Renal cortical epithelial cell (primary cell): ENCODE results near the gene NINJ2. TPM values are rescaled to one million over a fixed set of nuclear protein-coding genes. Genes with fewer than 3 reads are reported as not detected.
A peak's percentile ranks its signal among the peaks of the same experiment; 100 is the strongest.

ENCODE experiments used
- DNase-seq: peaks from one replicate; pipeline ENCODE4 v3.0.0-alpha.2; 2011; ENCODE audit warnings: low read depth
- total RNA-seq: library from RNA; depleted of rRNA; stranded (reverse); fragments of >200 nt; gene quantifications from 2 replicates; pipeline ENCODE4 v1.2.3, GENCODE V29; 2014

Gene NINJ2
- total RNA-seq, 1 donor from 2014 or later = 0.60 TPM

DNA sequence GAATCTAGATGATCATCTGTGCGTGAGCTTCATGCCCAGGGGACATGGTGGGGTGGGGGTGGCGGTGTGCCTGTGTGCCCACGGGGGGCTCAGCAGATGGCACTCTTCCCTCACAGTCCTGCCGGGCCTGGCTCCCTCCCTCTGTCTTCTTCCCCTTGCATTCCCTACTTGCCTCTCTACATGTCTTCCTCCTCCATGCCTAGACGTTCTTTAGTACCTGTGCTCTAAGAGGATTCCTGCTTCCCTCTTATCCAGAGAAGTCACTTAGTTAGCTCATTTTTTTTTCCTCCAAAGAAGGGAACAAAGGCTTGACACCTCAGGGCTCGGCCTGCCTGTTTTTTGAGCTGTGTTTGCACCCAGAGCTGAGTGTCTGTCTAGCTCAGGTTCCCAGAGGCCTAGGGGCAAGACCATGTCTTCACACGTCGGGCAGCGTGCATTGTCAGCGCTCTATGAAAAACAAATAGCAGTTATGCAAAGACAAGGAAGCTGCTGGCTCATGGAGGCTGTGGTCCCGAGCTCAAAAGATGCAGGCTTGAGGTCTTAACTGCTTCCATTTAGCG lies 48.8 kb downstream of the NINJ2 start:
- DNase-seq = no peak

DNA sequence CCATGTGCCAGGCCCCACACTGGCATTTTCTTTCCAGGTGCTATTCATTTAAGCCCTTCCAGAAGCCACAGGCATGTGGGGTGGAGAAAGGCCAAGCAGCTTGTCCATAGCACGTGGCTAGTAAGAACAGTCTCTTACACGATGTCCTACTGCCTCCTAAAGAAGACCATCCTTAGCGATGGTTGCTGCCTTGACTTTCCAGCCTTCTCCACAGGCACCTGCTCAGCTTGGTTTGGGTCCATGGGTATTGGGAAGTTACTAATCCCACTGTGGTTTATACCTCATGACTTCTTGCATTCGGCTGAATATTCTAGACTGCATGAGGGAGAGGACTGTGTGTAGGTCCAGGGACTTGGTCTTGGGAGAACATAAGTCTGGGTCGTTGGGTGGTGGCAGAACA lies 49.2 kb downstream of the NINJ2 start:
- no peak for DNase-seq

DNA sequence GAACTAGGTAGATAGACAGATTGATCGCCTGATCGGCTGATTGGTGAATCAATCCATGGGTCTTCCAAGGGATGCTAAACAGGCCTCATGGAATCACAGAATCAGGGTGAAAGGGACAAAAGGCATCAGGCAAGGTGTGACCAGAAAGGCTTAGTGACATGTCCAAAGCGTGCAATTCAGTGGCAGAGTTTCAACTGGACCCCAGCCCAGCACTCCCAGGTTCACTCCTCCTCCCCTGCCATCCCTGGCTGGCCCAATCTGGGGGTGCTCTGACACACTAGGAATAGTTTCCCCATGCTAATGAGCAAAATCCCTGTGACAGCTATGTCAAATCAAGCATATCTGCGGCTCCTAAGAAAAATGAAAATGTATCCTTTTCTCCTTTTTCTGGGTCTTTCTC lies 50.4 kb downstream of the NINJ2 start:
- DNase-seq = no peak

DNA sequence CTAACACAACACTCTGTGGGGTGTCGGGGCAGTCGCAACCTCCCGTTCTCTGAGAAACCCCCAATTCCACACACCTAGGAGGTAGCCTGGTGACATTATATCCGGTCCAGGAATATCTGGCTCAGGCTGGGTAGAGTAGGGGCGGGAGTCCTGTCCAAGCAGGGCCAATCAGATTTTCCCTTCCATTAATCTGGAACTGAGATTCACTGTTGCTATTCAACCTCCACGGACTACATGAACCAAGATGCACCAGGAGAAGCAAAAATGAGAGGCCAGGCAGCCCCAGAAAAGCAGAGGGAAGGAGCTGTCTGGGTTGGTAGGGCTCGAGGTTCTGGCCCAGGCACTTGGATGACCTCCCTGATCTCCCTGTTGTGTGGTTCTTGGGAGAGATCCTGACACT lies 51.0 kb downstream of the NINJ2 start:
- DNase-seq = no peak

DNA sequence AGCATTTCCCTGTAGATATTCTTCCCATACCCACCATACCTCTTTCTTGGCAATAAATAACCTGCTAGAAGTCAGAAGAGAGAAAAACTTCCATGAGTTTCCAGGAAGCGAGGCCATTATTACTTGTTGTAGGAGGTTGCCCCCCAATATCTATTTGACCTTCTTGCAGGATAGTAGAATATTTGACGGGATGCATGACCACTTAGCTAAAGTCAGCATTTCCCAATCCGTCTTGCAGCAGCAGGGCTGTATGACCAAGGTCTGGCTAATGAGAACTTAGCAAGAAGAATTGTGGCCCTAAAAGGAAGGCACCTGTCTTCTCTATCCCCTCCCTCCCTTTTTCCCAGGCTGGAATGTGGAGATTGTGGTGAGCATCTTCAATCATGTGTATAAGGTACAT lies 51.5 kb downstream of the NINJ2 start:
- no peak for DNase-seq

DNA sequence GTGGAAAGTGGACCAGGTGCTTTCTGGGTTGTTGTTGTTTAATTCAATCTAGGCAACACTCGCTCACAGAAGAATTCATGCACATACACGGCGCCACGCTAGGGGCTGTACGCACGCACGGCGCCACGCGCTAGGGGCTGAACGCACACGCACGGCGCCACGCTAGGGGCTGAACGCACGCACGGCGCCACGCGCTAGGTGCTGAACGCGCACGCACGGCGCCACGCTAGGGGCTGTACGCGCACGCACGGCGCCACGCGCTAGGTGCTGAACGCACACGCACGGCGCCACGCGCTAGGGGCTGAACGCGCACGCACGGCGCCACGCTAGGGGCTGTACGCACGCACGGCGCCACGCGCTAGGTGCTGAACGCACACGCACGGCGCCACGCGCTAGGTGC lies 54.3 kb downstream of the NINJ2 start:
- no peak for DNase-seq

DNA sequence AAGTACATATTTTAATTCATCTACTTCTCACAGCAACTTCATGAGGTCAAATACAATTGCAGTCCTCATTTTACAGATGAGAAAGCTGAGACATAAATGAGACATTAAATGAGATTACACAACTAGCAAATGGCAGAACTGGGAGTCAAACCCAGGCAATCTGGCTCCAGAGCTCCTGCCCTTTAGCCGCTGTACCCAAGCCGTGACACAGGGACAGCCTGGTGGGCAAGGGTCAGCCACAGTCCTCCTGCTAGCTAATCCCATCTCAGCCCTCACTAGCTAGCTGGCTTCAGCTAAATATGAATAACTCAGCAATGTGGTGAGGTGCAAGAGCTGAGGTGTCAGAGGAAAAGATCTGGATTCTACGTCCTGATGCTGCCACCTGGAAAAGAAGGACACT lies 54.8 kb downstream of the NINJ2 start:
- no peak for DNase-seq

DNA sequence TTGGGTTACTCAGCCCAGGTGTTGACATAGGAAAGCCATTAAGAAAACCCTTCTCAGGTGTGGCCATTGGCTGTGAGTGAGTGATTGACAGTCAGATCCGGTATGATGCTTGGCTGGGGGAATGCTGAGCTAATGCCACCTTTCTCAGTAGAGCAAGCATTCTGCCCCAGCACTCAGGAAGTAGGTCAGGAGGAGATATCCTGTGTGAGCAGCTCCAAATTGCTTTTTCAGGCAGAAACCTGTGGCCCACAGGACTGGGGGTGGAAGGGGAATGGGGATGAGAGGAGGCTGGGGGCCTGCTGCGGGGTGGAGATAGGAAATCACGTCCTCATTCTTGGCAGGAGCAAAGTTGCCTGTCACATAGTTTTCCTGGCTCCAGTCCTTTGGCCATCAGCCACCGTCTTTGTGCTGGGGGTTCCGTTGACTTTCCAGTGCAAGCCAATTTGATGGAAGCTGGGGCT lies 55.7 kb downstream of the NINJ2 start:
- peak; percentile 63 for DNase-seq

DNA sequence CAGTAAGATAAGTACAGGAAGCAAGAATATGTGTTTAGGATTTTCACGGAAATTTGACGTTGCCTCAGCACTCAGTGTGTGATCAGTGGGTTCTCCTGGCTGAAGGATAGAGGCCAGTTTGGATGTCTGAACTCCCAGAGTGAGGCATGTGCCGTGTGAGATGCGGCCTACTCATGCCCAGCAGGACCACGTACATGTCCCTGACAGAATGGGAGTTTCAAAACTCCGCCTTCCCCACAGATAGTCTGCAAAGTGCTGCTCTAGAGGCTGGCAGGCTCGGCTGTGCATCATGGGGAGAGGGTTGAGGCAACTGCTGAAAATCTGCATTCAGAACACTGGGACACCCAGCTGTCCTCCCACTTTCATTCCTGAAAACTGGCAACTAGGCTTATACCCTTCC lies 58.3 kb downstream of the NINJ2 start:
- DNase-seq = no peak

DNA sequence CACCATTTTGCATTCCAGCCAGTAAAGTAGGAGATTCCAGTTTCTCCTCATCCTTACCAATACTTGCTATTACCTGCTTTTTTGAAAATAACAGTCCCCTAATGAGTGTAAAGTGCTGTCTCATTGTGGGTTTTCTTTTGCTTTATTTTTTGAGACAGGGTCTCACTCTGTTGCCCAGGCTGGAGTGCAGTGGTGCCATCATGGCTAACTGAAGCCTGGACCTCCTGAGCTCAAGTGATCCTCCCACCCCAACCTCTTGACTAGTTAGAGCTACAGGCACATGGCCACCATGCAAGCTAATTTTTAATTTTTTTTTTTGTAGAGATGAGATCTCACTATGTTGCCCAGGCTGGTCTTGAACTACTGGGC lies 60.6 kb downstream of the NINJ2 start:
- DNase-seq = no peak

DNA sequence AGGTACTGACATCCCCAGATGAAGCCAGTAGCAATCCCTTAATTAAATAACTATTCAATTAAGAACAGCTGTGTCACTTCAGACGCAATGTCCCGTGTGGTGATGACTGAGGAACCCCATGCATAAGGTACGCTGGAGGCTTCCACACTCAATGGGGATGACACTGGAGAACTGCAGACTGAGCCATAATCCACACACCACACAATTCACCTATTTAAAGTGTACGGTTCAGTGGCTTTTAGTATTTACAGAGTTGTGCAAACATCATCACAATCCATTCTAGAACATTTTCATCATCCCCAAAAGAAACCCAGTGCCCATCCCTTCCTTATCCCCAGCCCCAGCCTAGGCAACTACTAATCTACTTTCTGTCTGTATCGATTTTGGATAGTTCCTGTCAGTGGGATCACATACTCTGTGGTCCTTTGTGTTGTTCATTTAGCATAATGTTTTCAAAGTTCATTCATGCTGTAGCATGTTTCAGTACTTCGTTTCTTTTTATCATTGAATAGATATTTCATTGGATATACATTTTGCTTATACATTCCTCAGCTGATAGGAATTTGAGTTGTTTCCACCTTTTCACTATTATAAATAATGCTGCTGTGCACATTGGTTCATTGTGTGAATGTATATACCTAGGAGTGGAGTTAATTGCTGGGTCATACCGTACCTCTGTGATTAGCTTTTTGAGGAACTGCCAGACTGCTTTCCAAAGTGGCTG lies 61.1 kb downstream of the NINJ2 start:
- DNase-seq = peak; percentile 29

DNA sequence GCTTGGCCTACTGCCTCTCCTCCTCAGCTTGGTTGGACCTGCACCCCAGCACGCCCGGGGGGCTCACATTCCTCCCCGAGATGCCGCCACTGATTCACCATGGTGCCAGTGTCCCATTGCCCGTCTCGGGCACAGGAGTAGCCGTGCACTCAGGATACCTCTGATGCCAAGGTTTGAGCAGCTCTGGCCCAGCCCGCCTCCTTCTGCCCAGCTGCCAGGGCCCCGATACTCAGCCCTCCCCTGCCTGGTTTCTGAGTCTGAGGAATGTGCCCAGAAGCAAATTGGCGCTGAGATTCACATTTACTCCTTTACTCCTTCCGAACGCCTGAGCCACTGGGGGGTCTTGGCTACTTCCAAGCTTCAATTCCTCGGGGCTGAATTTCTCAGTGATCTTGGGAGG lies 63.5 kb downstream of the NINJ2 start:
- peak; percentile 38 for DNase-seq

DNA sequence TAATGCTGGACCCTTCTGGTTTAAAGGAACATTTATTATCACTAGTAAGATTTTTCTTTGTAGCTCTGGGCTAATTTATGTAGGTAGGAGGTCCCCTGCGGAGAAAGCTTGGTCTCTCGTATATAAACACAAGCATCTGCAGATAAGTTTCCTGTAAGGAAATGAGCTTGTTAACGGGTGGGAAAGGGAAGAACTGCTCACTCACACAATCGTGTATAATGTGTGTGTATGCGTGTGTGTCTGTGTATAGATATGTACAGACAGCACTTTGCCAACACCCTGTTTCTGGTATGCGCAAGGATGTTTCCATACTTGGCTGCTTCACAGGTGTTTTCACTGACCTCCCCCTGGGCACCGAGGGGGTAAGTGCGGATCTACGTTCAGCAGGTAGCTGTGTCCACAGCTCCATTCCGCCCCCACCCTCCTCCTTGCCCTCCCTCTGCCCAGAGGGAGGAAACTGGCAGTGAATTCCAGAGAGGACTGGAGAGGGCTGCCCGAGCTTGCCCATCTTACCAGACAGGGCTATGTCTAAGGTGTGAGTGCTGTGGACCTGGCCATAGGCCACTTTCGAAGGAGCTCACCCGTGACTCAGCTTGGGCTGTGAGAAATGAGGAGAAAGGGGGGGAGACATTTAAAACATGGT lies 65.2 kb downstream of the NINJ2 start:
- peak; percentile 67 for DNase-seq

DNA sequence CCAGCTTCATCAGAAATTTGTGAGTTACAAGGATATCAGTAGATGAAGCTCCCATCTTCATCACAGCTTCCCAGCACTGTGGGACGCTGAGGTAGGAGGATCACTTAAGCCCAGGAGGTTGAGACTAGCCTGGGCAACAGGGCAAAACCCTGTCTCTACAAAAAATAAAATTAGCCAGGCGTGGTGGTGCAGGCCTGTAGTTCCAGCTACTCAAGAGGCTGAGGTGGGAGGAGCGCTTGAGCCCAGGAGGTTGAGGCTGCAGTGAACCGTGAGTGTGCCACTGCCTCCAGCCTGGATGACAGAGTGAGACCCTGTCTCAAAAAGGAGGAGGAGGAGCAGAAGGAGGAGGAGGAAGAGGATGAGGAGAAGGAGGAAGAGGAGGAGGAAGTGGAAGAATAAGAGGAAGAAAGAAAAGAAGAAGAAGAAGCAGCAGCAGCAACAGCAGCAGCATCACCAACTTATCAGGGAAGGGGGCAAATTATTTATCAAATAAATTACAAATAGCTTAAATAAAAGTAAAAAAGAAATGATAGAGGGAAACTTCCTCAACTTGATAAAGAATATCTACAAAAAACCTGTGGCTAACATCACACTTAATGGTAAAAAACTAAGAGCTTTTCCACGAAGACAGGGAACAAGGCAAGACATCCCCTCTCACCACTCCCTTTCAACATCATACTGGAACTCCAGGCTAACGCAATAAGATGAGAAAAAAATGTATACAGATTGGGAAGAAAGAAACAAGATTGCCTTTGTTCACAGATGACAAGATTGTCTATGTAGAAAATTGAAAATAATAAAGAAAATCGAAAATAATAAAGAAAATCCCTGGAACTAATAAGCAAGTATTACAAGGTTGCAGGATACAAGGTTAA lies 69.6 kb downstream of the NINJ2 start:
- no peak for DNase-seq

DNA sequence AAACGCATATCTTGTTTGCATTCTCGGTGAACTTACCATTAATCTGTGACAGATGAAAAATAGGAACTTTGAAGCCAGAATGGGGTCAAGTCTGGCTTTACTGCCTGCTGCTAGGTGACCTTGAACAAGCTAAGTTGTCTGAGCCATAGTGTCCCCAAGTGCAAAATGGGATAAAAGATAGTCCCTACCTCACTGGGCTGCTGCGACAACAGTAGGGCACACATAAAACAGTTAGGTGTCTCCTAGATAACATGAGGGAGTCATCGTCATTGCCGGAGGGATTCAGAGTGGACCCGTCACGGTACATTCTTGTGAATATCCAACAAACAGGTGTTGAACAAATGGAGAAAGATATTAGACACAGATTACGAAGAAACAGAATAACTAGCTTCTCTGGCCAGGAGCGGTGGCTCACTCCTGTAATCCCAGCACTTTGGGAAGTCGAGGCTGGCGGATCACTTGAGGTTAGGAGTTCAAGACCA lies 71.2 kb downstream of the NINJ2 start:
- no peak for DNase-seq

DNA sequence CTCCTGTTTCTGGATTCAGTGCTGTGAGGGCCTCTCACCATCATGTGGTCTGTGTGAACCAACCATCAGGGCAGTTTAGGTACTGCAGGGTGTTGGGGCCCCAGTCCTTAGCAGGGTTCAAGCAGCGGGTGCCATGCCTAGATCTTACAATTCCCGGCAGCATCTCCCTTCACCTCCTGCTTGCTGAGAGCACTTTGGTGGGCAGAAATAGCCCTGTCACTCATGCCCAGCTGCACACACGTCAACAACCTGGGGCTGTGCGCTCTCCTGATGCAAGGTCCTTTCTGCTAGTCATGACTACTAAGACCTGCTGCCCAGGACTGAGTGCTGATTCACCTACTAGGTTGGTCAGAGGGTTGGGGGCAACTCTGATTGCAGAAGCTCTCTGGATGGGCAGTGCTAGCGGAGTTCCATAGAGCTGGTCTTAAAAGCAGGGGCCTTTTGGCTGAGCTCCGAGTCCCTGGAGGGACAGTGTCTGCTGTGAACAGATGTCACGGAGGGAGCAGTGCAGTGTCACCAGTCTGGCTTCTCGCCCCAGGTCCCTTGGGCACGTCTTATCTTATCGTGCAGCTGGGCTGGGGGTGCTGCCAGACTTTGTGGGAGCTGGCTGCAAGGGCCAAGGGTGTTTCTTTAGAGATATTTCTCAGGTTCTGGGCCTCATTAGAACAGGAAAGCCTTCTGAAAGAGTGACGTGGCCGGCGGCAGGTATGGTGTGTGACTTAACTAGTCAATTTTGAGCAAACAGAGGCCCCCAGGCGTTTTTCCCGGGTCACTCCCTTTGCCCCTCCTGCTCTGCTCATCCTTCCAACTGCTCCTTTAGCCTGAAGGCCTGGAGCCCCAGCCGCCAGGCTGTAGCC lies 71.8 kb downstream of the NINJ2 start:
- DNase-seq = no peak

DNA sequence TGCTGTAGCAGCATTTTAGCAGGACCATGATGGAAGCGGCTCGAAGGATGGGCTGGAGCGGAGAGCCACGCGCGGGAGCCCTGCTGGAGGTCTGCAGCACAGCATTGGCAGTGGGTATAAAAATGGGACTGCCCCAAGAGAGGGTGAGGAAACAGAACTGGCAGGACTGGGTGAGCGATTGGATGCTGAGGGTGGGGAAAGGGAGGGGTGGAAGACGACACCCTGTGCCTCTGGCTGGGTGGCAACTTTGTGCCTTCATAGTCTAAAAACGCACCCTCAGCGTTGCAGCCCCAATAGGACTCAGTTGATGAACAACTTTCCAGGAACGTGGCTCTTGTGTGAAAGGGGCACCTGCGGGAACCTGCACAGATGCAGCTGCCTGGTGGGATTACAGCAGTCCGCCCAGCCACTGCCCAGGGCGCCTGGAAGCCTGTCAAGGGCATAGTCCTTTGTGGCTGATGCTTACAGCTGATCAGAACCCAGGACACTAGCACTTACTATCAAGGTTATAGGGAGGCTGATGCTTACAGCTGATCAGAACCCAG lies 73.0 kb downstream of the NINJ2 start:
- DNase-seq = no peak

DNA sequence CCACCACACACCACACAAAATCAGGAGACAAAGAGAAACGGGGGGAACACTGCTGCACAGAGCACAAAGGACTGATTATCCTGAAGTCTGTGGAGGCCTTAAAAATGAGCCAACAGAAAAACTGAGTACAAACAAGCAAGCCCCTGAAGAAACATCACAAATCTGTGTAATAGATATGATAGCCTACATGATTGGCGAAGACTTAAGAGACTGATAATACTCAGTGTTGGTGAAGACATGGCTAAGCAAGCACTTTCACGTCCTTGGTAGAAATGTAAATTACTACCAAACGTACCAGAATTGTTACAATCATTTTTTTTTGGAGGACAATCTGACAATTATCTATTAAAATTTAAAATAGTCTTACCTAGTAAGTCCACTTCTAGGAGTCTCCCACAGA lies 74.6 kb downstream of the NINJ2 start:
- DNase-seq = no peak

DNA sequence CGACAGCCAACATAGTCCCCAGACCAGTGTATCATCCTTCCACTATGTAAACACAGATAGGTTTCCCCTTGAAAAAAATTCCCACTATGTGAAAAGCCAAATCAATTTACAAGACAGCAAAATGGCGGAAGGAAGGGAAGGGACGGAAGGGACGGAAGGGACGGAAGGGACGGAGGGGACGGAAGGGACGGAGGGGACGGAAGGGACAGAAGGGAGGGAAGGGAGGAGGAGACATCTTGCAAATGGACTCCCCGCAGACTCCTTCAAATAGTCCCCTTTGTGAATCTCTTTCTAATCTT lies 75.3 kb downstream of the NINJ2 start:
- no peak for DNase-seq

DNA sequence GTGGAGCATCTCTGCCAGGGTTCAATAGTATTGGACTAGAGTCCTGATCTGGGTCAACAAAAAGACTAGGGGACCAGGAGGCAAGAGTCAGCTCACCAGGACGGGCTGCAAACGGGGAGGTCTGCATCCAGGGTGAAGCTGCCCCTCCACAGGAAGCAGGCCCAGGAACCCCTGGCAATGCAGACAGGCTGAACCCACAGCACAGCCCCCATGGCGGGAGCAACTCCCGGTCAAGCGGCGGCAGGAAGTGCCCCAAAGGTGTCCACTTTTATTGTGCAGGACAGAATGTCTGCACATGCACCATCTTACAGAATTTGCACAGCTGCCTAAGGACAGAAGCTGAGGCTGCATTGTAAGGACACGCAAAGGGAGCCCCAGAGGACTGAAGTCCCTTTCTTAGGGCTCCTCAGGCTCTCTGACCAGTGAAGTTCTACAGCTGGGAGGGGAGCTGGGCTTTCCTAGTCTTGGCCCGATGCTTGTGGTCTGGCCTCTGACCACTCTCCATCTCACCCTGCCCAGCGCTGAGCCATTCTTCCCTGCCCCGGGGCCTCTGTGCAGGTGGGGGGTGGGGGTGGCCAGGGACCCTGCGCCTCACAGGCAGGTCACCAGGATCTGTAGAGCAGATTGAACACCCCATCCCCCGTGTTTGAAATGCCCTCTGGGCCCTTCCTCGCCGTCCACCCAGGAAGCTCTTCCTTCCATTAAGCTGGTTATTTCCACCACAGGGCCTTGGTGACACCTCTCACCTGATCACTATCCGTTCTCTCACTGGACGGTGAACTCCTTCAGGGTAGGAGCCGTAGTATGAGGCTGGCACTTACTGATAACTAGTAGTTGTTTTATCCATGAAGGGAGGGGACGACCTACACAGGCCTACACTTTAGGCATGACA lies 75.9 kb downstream of the NINJ2 start:
- no peak for DNase-seq
